ENCODE data around the gene SNX17. TPM values are rescaled to one million over a fixed set of nuclear protein-coding genes. Genes with fewer than 3 reads are reported as not detected.
"Not testable (repeated sequence)": the region's sequence is repeated elsewhere in the genome, so short reads cannot be mapped to it uniquely, and the experiment has no call there.

The SNX17 gene
- 130 TPM for polyA plus RNA-seq (2013, experiment 1 of 2; ENCODE audit: insufficient read length)
- 130 TPM for polyA plus RNA-seq (2013, experiment 2 of 2; ENCODE audit: insufficient read length)

- peak; percentile 99 for DNase-seq
These were observed at the start of gene SNX17, which contains the start of gene EIF2B4 for GRCh38 chr2:27370026-27370815. SNX17 (plus strand) TSS chr2:27370616; CDS start chr2:27370744, 128 bp downstream. EIF2B4 (minus strand) TSS chr2:27370338; CDS start chr2:27370314, 24 bp downstream.

DNA sequence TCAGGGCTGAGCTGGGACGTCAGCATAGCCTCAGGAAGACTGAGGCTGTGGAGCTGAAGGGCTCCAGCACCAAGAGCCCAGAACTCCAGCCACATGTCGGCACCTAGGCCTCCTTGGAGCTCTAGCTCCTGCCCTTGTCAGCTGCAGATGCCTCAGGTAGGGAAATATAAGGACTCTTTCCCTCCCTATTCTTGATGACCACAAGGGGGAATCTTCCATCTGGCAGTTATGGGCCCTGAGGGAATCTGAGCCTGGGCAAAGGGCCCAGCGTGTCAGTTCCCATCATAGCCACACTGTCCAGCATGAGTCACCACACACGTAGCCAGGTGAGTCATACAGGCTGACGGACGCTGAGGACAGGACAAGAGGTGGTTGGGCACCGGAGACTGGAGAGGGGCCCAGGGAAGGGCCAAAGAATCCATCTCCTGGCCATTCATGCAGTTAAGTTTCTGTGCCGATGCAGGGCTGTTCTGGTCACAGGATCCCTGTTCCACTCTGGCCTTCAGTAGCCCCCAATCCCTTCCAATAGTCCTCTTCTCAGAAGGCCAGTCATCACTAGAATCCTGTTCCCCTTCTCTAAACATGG, 49.4 kb upstream of the SNX17 start:
- DNase-seq: peak; percentile 97

DNA sequence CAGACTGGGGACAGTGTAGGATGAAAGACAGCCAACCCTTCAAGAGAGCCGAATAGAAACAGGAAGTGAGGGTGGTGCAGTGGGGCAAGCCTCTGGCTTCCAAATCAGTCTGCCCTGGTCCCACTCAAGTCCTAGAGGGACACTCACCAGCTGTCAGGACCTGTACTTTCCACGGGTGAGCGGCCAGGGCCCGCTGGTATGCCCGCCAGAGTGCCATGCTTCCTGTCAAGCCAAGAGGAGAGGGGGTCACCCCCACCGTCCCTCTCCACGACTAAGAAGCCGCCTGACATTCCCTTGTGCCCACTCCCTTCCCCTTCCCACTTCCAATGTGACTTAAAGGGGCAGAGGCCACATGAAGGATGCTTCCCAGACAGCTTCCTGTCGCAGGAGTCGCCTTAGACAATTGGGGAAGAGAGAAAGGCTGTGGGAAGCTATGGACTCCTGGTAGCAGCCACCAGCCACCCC, 48.1 kb upstream of the SNX17 start:
- no peak for DNase-seq

DNA sequence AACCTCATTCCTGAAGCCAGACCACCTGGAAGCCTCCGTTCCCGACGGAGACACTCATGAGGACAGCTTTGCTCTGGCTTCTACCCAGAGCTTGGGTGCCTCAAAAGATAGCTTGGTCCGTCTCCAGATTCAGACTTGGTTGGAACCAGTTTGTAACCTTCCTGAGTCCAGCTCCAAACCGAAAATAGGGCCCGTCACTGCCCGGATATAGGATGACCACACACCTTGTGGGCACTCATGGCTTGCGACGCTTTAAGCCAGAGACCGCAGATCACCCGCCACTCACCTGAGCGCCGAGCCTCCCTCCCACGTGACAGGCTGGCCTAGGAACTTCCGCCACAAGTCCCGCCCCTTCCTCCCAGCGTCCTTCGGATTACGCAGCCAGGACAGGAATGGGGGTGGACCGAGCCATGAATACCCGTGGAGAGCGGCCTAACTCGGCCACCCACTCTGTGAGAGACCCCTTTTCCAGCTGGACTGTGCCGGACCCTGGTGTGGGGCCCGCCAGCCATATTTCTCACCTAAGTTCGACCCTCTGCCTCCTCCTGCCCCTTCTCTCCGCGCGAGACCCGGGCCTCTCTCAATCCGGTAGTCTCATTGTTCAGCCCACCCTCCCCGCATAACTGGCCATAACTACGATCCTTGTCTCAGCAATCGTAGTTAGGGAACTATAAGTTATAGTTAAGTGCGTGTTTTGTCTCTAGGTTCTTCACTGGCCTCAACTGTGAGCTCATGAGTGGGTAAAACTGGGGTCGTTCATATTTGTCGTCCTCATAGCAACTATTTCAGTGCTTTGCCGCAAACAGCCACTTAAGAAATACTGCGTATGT, 47.4 kb upstream of the SNX17 start, which contains the start of gene MPV17:
Gene MPV17 (minus strand): TSS at position 332 of the 830 bp plus-strand sequence. CDS start 580 bp downstream, outside the sequence.
- DNase-seq: peak; percentile 89

GRCh38 chr2:27323596-27324285, 46.7 kb upstream of the SNX17 start:
- DNase-seq: no peak

DNA sequence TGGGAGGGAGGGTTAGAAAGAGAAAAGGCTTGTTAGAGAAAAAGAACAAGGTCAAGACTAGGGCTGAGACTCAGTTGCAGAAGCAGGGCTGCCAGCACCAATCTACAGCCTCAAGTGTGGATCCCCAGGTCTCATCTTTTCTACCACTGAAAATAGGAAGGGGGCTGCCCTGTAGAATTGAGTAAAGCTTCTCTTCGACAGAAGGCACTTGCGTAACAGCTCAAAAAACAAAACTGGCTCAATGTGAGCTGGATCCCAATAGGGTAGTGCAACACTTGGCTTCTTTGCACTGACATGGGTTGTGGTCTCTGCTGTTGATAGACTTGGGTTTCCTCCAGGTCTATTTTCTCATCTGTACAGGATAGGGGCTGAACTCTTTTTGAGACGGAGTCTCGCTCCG, 45.7 kb upstream of the SNX17 start:
- no peak for DNase-seq

- no peak for DNase-seq
These were observed 35.1 kb upstream of the SNX17 start for GRCh38 chr2:27335311-27335710.

- DNase-seq: no peak
These were observed 34.2 kb upstream of the SNX17 start for GRCh38 chr2:27336173-27336572.

- DNase-seq: no peak
These were observed 22.8 kb upstream of the SNX17 start for GRCh38 chr2:27347641-27348040.

GRCh38 chr2:27350106-27350693, 20.2 kb upstream of the SNX17 start:
- no peak for DNase-seq

GRCh38 chr2:27351802-27352598, 18.4 kb upstream of the SNX17 start:
- no peak for DNase-seq

DNA sequence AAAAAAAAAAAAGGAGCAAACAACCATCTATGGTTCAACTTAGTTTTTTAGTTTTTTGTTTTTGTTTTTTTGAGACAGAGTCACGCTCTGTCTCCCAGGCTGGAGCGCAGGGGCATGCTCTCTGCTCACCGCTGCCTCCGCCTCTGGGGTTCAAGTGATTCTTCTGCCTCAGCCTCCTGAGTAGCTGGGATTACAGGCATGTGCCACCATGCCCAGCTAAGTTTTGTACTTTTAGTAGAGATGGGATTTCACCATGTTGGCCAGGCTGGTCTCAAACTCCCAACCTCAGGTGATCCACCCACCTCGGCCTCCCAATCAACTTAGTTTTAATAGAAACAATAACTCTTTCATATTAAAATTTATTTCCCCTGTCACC, 17.0 kb upstream of the SNX17 start:
- not testable (repeated sequence) for DNase-seq

- peak; percentile 18 for DNase-seq
These were observed 16.4 kb upstream of the SNX17 start for GRCh38 chr2:27353762-27354596.

GRCh38 chr2:27354597-27354927, 15.9 kb upstream of the SNX17 start:
- no peak for DNase-seq

DNA sequence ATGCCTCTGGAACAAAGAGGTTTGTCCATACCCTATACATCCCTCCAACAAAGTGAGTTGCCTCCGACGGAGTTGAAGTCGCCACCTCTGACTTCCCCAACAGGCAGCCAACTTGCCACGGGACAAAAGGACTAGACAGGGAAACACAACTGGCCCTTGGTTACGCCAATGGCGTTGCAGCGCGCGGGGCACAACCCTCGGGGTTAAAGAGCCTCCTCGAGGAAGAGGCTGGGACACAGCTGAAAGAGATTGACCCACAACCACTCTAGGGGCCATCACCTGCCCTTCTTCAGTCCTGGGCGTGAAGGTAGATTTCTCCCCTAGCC, 14.4 kb upstream of the SNX17 start:
- peak; percentile 37 for DNase-seq

GRCh38 chr2:27356382-27357181, 13.8 kb upstream of the SNX17 start, which contains the start of gene GTF3C2:
GTF3C2 (minus strand) TSS chr2:27356764; CDS start chr2:27343554, 13,210 bp downstream.
- peak; percentile 98 for DNase-seq

GRCh38 chr2:27362678-27363420, 7.6 kb upstream of the SNX17 start:
- no peak for DNase-seq

GRCh38 chr2:27363933-27364332, 6.5 kb upstream of the SNX17 start:
- DNase-seq: no peak
